ENCODE results near the gene NPIPA5. TPM values are rescaled to one million over a fixed set of nuclear protein-coding genes. Genes with fewer than 3 reads are reported as not detected.
"Not testable (repeated sequence)": the region's sequence is repeated elsewhere in the genome, so short reads cannot be mapped to it uniquely, and the experiment has no call there.

NPIPA5 gene
- total RNA-seq, 4 donors from 2014 or later = 2.6 to 21.6 (median 8.5) TPM; not detected in 1

DNA sequence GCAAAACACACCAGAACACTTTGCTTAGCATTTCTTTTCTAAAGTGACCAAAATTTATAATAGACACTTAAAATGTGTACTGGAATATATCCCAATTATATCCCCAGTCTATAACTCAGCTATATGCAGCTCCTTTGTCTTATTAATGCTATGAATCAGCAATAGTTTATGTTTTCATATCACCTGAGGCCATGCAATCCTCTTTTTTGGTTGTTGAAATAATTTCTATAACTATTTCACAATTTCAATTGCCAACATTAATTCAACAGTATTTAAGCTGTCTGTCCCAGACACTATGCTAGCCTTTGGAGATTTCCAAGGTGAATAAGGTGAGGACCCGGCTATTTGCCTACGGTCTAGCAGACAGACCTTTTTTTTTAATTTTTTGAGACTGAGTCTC lies 39.1 kb upstream of the NPIPA5 start:
- H3K4me1 ChIP-seq = no peaks in the 10 kb centered on the region
- WGBS = 96% methylated on average over 2 of the region's 2 CpGs

DNA sequence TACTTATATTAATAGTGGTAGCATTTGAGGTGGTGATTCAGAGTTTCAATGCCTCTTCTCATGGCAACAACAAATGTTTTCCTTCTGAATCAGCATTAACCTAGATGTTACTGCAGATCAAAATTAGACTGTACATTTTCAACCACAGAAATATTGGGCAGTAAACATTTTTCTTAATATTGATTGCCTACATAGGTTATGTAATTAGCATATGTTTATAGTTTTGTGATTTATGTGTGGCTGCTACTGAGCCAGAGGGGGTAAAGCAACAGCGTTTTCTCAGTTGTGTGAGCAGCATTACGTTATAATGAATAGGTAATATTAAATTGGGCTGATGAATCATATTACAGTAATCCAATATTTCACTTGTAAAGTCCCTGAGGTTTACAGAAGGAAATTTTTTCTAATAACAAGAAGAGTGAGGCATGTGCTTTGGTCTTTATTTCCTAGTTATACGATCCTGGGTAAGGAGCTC lies 37.5 kb upstream of the NPIPA5 start:
- Histone ChIP-seq H3K36me3 (no peaks in the 10 kb centered on the region), H3K27ac (no peak overlapping the region), H3K4me1 (no peaks in the 10 kb centered on the region), H3K9me3 (no peaks in the 10 kb centered on the region), H3K4me3 (no peak overlapping the region), H3K27me3 (no peaks in the 10 kb centered on the region)
- TF ChIP-seq POLR2A (IDR thresholded peaks at IDR 0.05) = no peak
- TF ChIP-seq POLR2AphosphoS5 (IDR thresholded peaks at IDR 0.05) = no peak
- no peak for TF ChIP-seq EP300 (IDR thresholded peaks at IDR 0.05)
- TF ChIP-seq, protein P1, sequence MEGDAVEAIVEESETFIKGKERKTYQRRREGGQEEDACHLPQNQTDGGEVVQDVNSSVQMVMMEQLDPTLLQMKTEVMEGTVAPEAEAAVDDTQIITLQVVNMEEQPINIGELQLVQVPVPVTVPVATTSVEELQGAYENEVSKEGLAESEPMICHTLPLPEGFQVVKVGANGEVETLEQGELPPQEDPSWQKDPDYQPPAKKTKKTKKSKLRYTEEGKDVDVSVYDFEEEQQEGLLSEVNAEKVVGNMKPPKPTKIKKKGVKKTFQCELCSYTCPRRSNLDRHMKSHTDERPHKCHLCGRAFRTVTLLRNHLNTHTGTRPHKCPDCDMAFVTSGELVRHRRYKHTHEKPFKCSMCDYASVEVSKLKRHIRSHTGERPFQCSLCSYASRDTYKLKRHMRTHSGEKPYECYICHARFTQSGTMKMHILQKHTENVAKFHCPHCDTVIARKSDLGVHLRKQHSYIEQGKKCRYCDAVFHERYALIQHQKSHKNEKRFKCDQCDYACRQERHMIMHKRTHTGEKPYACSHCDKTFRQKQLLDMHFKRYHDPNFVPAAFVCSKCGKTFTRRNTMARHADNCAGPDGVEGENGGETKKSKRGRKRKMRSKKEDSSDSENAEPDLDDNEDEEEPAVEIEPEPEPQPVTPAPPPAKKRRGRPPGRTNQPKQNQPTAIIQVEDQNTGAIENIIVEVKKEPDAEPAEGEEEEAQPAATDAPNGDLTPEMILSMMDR (IDR thresholded peaks at IDR 0.05) = no peak
- DNase-seq (ENCODE audit: low spot score in 2 of 2) = no peak
- 30% methylated on average over 3 of the region's 3 CpGs for WGBS

More for the DNA sequence above, 39.1 kb upstream of the NPIPA5 start:
- no peak for TF ChIP-seq POLR2AphosphoS5 (IDR thresholded peaks at IDR 0.05)
- no peak for TF ChIP-seq POLR2A (IDR thresholded peaks at IDR 0.05)
- no peak for TF ChIP-seq EP300 (IDR thresholded peaks at IDR 0.05)
- TF ChIP-seq, protein P1 (IDR thresholded peaks at IDR 0.05) = no peak
- Histone ChIP-seq H3K4me3 (no peak overlapping the region), H3K9me3 (no peaks in the 10 kb centered on the region), H3K36me3 (no peaks in the 10 kb centered on the region), H3K27ac (no peak overlapping the region), H3K27me3 (no peaks in the 10 kb centered on the region)
- no peak for DNase-seq (ENCODE audit: low spot score in 2 of 2)

DNA sequence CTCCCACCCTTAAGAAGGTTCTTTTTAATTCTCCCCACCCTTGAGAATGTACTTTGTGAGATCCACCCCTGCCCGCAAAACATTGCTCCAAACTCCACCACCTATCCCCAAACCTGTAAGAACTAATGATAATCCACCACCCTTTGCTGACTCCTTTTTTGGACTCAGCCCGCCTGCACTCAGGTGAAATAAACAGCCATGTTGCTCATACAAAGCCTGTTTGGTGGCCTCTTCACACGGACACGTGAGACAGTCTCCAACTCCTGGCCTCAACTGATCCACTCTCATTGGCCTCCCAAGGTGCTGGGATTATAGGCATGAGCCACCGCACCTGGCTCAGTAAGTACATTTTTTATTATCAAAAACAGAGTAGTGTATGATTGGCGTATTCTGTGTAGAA lies 31.4 kb upstream of the NPIPA5 start:
- not testable (repeated sequence) for H3K36me3 ChIP-seq; H3K9me3 ChIP-seq; H3K4me3 ChIP-seq; DNase-seq (ENCODE audit: low spot score in 2 of 2); H3K27me3 ChIP-seq; H3K27ac ChIP-seq; H3K4me1 ChIP-seq
- WGBS = 94% methylated on average over 6 of the region's 6 CpGs

DNA sequence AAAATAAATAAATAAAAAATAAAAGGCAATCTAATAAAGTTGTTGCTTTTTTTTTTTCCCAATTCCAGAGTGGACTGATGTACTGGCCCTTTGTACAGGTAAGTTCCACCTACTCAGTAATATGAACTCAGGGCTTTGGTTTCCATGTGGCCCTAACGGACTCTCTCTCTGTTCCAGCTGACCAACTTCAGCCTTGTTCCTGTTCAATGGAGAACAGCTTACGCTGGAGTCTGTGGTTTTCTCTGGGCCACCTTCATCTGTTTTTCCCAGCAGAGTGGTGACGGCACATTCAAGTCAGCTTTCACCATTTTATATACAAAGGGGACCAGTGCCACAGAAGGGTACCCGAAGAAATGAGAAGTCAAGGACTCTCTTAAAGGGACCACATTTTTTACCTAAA lies 29.7 kb upstream of the NPIPA5 start:
- 88% methylated on average over 4 of the region's 4 CpGs for WGBS
- H3K27ac ChIP-seq; DNase-seq (ENCODE audit: low spot score in 2 of 2); H3K9me3 ChIP-seq; H3K27me3 ChIP-seq; H3K36me3 ChIP-seq; H3K4me3 ChIP-seq: not testable (repeated sequence)
- peaks cover 15% of the 10 kb centered on the region for H3K4me1 ChIP-seq

DNA sequence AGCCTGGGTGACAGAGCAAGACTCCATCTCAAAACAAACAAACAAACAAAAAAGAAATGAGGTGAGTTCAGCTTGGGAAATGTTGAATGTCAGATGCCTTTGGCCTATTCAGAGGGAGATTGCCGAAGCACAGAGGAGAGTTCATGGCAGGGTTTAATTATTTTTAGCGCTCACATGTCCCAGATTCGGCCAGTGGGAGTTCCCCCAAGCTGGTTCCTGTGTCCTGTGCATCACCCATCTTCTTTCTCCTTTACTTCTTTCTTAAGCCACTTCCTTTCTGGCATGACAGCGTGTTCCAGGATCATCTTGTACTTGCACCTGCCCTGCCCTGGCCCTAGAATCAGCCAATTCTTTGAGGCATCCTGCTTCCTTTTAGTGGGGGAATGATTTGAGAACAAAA lies 26.7 kb upstream of the NPIPA5 start:
- DNase-seq (ENCODE audit: low spot score in 2 of 2) = no peak

DNA sequence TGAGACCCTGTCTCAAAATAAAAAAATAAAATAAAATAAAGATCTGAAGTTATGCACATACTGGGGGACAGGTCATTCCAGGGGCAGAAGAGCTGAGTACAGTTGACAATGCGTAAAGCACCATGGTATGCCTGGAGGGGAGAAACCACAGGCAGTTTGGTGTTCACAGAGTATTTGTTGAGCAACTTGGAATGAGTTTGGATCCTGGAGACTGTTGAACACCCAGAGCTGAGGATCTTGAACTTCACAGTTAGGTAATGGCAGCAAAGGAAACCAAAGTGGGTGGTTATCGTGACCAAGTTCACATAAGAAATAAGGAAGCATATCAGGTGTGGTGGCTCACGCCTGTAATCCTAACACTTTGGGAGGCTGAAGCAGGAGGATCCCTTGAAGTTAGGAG lies 26.0 kb upstream of the NPIPA5 start:
- H3K27me3 ChIP-seq; H3K9me3 ChIP-seq; H3K36me3 ChIP-seq; DNase-seq (ENCODE audit: low spot score in 2 of 2); H3K4me3 ChIP-seq: not testable (repeated sequence)
- Histone ChIP-seq H3K4me1 (peaks cover 15% of the 10 kb centered on the region), H3K27ac (peak overlapping the region; percentile 54)
- WGBS = 87% methylated on average over 3 of the region's 3 CpGs

More for the DNA sequence above, 26.7 kb upstream of the NPIPA5 start:
- Histone ChIP-seq H3K27ac (peak overlapping the region; percentile 54), H3K4me1 (peaks cover 15% of the 10 kb centered on the region), H3K27me3 (no peaks in the 10 kb centered on the region), H3K4me3 (no peak overlapping the region), H3K36me3 (no peaks in the 10 kb centered on the region), H3K9me3 (no peaks in the 10 kb centered on the region)
- 55% methylated on average over 4 of the region's 4 CpGs for WGBS
- TF ChIP-seq, protein P1 (IDR thresholded peaks at IDR 0.05) = no peak
- TF ChIP-seq POLR2A (IDR thresholded peaks at IDR 0.05) = no peak
- TF ChIP-seq EP300 (IDR thresholded peaks at IDR 0.05) = no peak
- TF ChIP-seq POLR2AphosphoS5 (IDR thresholded peaks at IDR 0.05) = no peak

DNA sequence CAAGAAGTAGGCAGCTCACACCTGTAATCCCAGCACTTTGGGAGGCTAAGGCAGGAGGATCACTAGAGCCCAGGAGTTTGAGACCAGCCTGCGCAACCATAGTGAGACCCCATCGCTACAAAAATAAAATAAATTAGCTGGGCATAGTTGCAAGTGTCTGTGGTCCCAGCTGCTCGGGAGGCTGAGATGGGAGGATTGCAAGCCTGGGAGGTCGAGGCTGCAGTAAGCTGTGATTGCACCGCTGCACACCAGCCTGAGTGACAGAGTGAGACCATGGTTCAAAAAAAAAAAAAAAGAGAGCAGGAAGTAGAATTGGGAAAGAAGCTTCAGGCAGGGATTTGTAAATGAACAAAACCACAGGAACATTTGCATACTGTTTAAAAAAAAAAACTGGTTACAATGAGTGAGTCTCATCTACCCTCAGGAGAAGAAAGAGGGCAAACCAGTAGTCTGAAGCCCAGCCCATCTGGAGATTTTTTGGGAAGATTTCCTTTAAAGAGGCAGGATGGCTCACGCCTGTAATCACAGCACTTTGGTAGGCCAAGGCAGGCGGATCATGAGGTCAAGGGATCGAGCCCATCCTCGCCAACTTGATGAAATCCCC lies 25.4 kb upstream of the NPIPA5 start:
- DNase-seq (ENCODE audit: low spot score in 2 of 2) = no peak
- peaks cover 15% of the 10 kb centered on the region for H3K4me1 ChIP-seq
- no peak overlapping the region for H3K4me3 ChIP-seq
- WGBS = 83% methylated on average over 9 of the region's 9 CpGs
- H3K27me3 ChIP-seq = no peaks in the 10 kb centered on the region
- H3K9me3 ChIP-seq = no peaks in the 10 kb centered on the region
- peak overlapping the region; percentile 54 for H3K27ac ChIP-seq
- no peaks in the 10 kb centered on the region for H3K36me3 ChIP-seq
- TF ChIP-seq POLR2AphosphoS5 (IDR thresholded peaks at IDR 0.05) (no peak), EP300 (IDR thresholded peaks at IDR 0.05) (no peak), POLR2A (IDR thresholded peaks at IDR 0.05) (no peak)
- TF ChIP-seq, protein P1 (IDR thresholded peaks at IDR 0.05) = no peak

All from suprapubic skin (tissue), 4 donors.